Measurements from ENCODE around the gene HOXA7.

Gene HOXA7

GRCh38 chr7:27170426-27171324 is 14.2 kb upstream of the HOXA7 start:
- DNase-seq (ENCODE audit: low read depth): no peak

DNA sequence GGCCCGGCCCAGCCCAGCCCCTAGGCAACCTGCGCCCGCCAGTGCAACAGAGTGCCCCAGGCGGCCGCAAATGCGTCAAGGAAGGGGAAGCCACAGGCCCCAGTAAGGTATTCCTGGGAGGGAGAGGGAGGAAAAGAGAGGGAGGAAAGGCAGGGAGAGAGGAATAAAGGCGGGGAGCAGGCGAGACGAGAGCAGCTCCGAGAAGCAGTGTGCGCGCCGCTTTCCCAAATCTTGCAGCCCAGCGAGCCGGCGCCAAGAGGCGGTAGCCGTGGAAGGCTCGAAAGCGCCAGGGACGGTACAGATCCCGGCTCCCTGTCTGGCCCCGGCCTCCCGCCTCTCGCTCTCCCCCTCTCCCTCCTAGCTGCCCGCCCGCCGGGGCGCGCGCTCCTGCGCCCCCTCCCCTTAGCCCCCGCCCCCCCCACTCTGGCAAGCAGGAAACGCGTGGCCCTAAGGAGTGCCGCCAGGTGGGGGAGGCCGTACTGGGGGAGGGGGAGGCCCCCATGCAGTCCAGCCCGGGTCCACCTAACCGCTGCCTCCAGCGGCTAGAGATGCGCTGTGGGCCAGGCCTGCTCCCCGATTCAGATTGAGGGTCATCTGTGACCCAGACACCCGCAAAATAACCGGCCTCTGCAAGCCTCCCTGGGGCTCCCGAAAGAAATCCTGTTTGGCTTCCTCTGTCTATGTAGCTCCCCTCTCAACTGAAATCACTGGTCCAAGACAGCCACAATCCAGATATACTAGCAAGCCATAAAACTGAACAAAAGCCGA is 13.4 kb upstream of the HOXA7 start:
- no peak for DNase-seq (ENCODE audit: low read depth)

GRCh38 chr7:27168265-27168947 is 11.9 kb upstream of the HOXA7 start:
- no peak for DNase-seq (ENCODE audit: low read depth)

- DNase-seq (ENCODE audit: low read depth): no peak
Observed at GRCh38 chr7:27167916-27168264, 11.4 kb upstream of the HOXA7 start.

DNA sequence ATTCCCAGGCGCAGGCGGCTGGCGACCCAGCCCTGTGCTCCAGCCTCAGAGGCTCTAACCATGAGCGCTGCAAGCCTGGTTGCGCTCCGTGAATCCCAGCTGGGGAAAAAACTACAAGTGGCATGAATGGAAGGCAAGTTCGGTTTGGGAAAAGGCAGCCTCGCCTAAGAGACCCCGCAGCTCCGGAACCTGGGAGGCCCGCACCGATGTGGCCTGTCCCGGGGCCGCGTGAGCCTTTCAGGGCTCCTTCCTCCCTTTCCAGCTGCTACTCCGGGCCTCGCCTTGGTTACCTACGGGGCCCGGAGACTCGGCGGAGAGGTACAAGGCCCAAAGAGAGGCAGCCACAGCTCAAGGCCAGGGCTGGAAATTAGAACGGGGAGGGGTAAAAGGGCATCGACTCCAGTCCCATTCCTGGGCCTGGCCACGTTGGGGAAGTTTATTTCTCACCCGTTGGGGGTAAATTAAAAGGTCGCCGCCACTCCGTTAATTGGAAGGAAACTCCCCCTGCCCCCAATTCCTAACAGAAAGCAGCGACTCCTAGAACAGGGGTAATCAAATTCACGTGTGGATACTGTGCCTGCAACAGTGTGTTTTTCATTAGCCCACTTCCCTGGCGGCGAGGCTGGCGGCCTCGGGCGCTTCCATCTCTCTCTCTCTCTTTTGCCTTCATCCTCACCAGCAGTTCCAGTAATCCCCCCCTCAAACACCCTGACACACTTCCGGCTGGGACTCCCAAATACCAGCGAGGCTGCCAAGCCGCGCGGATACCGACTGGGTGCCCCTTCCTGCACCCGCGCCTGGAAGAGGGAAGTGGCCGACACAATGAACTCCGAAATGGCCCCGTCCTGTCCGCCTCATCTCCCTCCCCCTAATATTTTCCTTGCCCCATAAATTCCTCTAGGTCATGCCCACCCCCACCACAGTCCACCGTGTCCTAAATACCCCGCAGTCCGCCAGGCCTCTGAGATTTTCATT is 10.3 kb upstream of the HOXA7 start:
- no peak for DNase-seq (ENCODE audit: low read depth)

- DNase-seq (ENCODE audit: low read depth): no peak
Observed at GRCh38 chr7:27165996-27166530, 9.6 kb upstream of the HOXA7 start.

DNA sequence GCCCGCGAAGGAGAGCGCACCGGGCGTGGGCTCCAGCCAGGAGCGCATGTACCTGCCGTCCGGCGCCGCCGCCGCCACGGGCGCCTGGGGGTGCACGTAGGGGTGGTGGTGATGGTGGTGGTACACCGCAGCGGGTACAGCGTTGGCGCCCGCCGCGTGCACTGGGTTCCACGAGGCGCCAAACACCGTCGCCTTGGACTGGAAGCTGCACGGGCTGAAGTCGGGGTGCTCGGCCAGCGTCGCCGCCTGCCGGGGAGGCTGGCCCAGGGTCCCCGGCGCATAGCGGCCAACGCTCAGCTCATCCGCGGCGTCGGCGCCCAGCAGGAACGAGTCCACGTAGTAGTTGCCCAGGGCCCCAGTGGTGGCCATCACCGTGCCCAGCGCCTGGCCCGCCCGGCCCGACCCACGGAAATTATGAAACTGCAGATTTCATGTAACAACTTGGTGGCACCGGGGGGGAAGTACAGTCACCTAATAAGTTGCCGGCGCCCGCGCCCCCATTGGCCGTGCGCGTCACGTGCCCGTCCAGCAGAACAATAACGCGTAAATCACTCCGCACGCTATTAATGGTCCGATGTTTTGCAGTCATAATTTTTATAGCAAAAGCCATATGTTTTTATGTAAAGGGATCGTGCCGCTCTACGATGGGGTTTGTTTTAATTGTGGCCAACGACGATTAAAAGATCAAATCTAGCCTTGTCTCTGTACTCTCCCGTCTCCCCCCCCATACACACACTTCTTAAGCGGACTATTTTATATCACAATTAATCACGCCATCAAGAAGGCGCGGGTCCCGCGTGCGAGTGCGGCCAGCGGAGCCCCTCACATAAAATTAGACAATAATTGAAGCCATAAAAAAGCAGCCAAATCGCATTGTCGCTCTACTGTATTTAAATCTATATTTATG is 8.9 kb upstream of the HOXA7 start, which contains the start of gene HOXA9:
HOXA9 (minus strand) TSS at position 449 of the 907 bp plus-strand sequence; CDS start at position 369, 80 bp downstream.
- no peak for DNase-seq (ENCODE audit: low read depth)

- no peak for DNase-seq (ENCODE audit: low read depth)
Observed at GRCh38 chr7:27164367-27165088, 8.1 kb upstream of the HOXA7 start.

DNA sequence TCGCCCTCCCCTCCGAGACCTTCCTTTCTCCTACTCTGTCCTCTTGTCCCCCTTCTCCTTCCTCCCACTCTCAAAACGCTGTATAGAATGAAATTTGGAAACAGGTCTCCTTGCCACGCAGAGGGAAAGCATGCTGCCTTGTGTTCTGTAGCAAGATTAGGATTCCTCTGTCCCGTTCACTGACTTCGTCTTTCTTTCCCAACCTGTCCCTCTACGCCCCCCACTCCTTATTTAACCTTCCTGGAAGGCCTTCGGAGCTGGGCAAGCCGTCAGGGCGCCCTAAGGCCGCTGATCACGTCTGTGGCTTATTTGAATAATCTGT is 7.5 kb upstream of the HOXA7 start:
- DNase-seq (ENCODE audit: low read depth): no peak

GRCh38 chr7:27163288-27164044 is 7.0 kb upstream of the HOXA7 start:
- DNase-seq (ENCODE audit: low read depth): no peak

DNA sequence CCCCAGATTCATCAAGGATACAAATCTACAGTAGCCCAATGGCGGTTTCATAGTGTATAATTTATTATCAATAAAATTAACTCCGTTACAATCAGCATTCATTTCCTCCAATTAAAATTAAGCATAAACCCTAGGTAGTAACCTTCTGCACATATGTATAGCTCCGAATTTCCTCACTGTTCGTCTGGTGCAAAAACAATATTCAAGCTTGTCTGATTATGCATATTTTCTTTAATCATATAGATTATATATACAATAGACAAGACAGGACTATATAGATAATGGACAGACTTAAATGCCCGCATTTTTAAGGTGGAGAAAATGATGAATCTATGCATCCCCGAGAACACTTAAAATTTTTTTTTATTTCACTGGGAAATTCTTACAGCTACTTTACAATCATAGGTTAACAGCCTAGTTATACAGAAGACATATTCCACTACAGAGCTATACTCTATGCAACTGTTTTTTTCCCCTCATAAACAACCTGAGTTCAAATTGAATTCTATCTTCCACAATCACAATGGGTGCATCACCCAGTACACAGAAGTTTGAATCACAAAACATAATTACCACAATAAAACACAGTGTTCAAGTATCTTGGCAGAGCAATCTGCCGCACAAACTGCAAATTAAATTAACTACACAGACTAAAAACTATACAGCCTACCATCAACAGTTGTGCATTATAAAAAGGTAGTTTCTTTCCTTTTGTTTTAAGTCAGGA is 6.2 kb upstream of the HOXA7 start:
- DNase-seq (ENCODE audit: low read depth): no peak

- no peak for DNase-seq (ENCODE audit: low read depth)
Observed at GRCh38 chr7:27161721-27162560, 5.5 kb upstream of the HOXA7 start.

- DNase-seq (ENCODE audit: low read depth): no peak
Observed at GRCh38 chr7:27161214-27161720, 4.8 kb upstream of the HOXA7 start.

GRCh38 chr7:27160546-27161213 is 4.2 kb upstream of the HOXA7 start:
- DNase-seq (ENCODE audit: low read depth): no peak

- DNase-seq (ENCODE audit: low read depth): no peak
Observed at GRCh38 chr7:27160145-27160545, 3.7 kb upstream of the HOXA7 start.
